Measurements from ENCODE around the gene ANKRD44.

- TF ChIP-seq GATA2 (IDR thresholded peaks at IDR 0.05; ENCODE audit: low read depth, low read length): no peak
- no peak for TF ChIP-seq GATA3 (IDR thresholded peaks at IDR 0.05; ENCODE audit: low read depth, low read length)
Measured at GRCh38 chr2:197168705-197169104, 141.9 kb downstream of the ANKRD44 start.
